Subcutaneous adipose tissue (tissue), 4 donors: ENCODE results near the gene DCTN2. TPM values are rescaled to one million over a fixed set of nuclear protein-coding genes. Genes with fewer than 3 reads are reported as not detected.

Experiments
- CTCF ChIP-seq: fragments of 450-650 bp; IDR thresholded peaks from one replicate; pipeline ENCODE4 v1.5.1; 2016; ENCODE audit warnings: low read depth, mild to moderate bottlenecking, control low read depth, antibody characterized with exemption, moderate library complexity
- total RNA-seq, 4 donors: library from RNA; depleted of rRNA; stranded (reverse); fragments of >200 nt; gene quantifications; one replicate each; pipeline ENCODE4 v1.1.0, GENCODE V29; 2016

The DCTN2 gene
- 100 to 1,000 TPM in 3 of 4 donors, 10 to 100 TPM in 1; 78.6 to 161 (median 131) TPM for total RNA-seq

DNA sequence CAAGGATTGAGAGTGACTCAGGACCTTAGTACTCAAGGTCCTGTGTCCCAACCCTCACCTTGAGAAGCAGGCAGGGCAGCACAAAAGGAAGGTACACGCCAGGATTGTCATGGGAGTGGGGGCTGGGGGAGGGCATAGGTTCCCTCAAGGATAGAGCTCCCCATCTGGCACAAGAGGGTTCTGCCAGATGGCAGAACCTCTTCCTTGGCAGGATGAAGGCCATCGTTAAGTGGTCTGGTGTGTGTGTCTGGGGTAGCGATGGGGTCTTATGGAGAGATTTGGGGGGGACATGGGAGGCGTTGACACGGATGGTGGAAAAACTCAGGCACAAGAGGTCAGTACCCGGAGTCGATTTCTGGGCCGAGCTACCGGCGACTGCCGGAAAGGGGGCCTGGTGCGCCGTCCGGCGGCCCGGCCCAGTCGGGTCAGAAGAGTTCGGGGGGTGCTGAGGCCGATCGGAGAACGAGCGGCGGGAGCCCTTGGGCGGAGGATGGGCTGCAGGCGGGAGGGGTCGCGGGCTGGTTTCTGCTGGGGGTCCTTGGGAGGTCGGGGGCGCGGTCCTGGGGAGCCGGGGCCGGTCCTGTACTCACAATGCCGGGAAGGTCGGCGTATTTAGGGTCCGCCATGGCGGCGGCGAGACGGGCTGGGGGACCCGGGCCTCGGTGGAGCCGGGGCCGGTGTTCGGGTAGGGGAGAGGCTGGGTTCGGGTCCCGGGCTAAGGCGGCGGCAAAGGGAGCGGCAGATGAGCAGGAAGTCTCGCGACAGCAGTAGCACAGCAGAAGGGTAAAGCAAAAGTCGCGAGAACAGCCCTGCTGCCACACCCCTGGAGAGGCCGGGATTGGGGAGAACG lies at the start of gene DCTN2:
DCTN2 (minus strand) TSS at position 755 of the 850 bp plus-strand sequence; CDS start at position 626, 129 bp downstream.
- no peak for TF ChIP-seq CTCF

GRCh38 chr12:57593187-57593586 lies 46.2 kb upstream of the DCTN2 start:
- TF ChIP-seq CTCF, result no peak

DNA sequence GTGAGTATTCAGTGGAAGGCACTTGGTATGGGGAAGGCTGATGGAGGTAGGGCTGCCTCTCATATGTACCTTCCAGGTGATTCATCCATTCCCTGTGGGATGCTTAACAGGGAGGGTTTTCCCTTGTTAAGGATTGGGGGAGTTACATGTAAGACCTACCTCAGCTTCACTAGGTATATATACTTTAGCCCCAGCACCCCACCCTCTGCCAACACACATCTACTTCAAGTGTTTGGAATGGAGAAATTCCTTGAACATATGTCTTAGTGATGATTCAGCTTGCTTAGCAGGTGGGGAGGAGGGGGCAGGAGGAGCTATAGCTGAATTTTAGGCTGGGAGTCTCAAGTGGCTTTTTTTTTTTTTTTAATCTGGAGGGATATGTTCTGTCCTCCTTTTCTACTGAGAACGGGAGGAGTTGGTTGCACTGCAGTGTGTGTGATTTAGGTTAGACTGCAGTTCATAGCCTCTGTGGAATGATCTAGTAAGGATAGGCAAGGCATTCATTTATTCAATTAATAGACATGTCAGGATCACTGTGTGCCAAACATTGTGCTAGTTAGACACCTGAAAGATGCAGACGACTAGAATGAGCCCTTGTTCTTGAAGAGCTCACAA lies 45.7 kb upstream of the DCTN2 start:
- TF ChIP-seq CTCF, result no peak

DNA sequence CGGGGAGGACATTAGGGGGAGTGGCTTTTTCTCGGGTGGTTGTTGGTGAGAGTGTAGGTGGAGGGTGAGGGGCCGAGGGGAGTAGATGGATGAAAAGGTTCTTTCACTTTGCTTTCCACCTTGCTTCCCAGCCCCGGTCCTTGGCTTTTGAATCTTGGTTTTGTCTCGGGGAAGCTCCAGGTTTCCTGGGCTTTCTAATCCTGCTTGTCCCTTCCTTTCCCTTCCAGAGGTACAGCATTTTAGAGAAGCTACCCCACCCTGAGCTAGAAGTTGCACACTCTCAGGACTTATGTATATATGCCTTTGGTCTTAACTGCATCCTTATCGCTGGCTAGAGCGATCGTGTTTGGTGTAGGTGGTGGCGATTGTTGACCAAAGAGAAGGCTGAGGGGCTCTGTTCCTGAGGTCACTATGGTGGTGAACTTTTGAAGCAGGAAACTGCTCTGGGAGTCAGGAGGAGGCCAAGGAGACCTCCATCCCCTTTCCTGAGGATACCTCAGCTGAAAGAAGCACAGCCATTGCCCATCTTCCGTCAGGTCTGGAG lies 44.9 kb upstream of the DCTN2 start:
- no peak for TF ChIP-seq CTCF

- no peak for TF ChIP-seq CTCF
Measured at GRCh38 chr12:57590864-57591781, 44.1 kb upstream of the DCTN2 start, which contains the start of gene PIP4K2C. TSS of gene PIP4K2C (plus strand) at chr12:57591192. CDS start at chr12:57591290, 98 bp downstream.

DNA sequence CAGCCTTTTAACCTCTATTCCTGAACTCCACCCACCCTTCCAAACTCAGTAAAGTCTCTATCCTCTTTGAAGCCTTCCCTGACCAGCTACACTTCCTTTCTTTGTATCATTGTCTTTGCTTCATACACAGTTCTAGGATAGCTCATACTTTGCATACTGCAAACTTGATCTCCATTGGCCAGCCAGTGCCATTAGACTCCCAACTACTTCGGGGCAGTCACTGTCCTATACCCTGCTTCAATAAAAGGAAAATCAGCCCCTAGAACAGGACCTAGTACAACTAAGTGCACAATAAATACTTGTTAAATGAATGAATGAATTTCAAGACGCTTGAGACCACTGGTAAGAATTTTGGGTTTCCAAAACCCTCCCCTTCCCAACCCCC lies 43.5 kb upstream of the DCTN2 start:
- TF ChIP-seq CTCF, result no peak
